ENCODE results near the gene SLC45A3.

GRCh38 chr1:205630651-205631009 lies 49.7 kb downstream of the SLC45A3 start:
- TF ChIP-seq CTCF (IDR thresholded peaks at IDR 0.05) (no peak), POLR2AphosphoS5 (IDR thresholded peaks at IDR 0.05; ENCODE audit: low read depth, low read length) (no peak), TCF7L2 (IDR thresholded peaks at IDR 0.05; ENCODE audit: low read depth, low read length) (no peak)

Data from Panc1 (cell line).